Ovary (tissue), 3 donors: ENCODE measurements around the gene CCDC40.

ENCODE experiments used
- EP300 ChIP-seq: sonication (generic); formaldehyde crosslinking; IDR thresholded peaks from one replicate; pipeline ENCODE4 v1.6.1; 2017; ENCODE audit warnings: antibody characterized with exemption
- POLR2A ChIP-seq: fragments of 450-650 bp; IDR thresholded peaks from one replicate; pipeline ENCODE4 v1.6.1; 2017; ENCODE audit warnings: antibody characterized with exemption, mild to moderate bottlenecking, moderate library complexity
- TF ChIP-seq, protein P1 (sequence below), 3 donors: fragments of 450-650 bp in 2 of 3; fragments of 200-600 bp in 1 of 3; IDR thresholded peaks; one replicate each; pipeline versions ENCODE4 v1.5.1 to v1.8.0; 2016 to 2022; ENCODE audit warnings: antibody characterized with exemption in 3 of 3, mild to moderate bottlenecking in 1 of 3
- donor health status: DM: no; HTN: no; CAD: no.

DNA sequence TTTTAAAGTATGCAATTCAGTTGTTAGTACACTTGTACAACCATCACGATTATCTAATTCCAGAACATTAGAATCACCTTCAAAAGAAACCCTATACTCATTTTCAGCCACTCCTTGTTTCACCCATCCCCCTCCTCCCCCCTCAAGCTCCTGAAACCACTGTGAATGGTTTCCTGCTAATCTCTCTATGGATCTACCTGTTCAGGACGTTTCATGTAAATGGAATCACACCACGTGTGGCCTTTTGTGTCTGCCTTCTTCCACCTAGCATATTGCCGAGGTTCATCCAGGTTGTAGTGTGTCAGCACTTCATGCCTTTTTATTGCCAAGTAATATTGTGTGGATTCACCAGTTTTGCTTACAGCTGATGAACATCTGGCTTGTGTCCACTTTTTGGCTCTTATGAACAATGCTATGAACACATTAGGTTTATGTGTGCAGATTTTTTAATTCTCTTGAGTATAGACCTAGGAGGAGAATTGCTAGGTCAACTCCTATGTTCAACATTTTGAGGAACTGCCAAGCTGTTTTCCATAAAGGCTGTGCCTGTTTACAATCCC, 92.6 kb downstream of the CCDC40 start:
- no peak for TF ChIP-seq EP300
- TF ChIP-seq POLR2A = no peak
- TF ChIP-seq, protein P1, sequence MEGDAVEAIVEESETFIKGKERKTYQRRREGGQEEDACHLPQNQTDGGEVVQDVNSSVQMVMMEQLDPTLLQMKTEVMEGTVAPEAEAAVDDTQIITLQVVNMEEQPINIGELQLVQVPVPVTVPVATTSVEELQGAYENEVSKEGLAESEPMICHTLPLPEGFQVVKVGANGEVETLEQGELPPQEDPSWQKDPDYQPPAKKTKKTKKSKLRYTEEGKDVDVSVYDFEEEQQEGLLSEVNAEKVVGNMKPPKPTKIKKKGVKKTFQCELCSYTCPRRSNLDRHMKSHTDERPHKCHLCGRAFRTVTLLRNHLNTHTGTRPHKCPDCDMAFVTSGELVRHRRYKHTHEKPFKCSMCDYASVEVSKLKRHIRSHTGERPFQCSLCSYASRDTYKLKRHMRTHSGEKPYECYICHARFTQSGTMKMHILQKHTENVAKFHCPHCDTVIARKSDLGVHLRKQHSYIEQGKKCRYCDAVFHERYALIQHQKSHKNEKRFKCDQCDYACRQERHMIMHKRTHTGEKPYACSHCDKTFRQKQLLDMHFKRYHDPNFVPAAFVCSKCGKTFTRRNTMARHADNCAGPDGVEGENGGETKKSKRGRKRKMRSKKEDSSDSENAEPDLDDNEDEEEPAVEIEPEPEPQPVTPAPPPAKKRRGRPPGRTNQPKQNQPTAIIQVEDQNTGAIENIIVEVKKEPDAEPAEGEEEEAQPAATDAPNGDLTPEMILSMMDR (IDR thresholded peaks at IDR 0.05) = no peak
